GM23338 (cell line): ENCODE data around the gene LSM3. TPM values are rescaled to one million over a fixed set of nuclear protein-coding genes. Genes with fewer than 3 reads are reported as not detected.

ENCODE experiments used
- ATAC-seq: fragments of 200-7000 bp; cut with Tn5 transposase; 3 replicates; pipeline ENCODE4 v1.9.1; 2020
- DNase-seq: peaks from one replicate; pipeline ENCODE4 v3.0.0-alpha.2; 2015; ENCODE audit warnings: low spot score
- H2AFZ ChIP-seq: fragments of 200-600 bp; sonication (generic); 2 replicates; pipeline ENCODE4 v1.8.0; 2016; ENCODE audit warnings: antibody characterized with exemption, mild to moderate bottlenecking, moderate library complexity
- H3F3A ChIP-seq: fragments of 200-600 bp; sonication (generic); replicated peaks from 2 replicates; pipeline ENCODE4 v1.8.0; 2017; ENCODE audit warnings: antibody characterized with exemption, mixed run types, low read depth
- H3K27ac ChIP-seq: fragments of 200-600 bp; sonication (generic); 2 replicates; pipeline ENCODE4 v1.6.1; 2016; ENCODE audit warnings: low read depth
- H3K27me3 ChIP-seq: fragments of 200-600 bp; sonication (generic); 2 replicates; pipeline ENCODE4 v1.8.0; 2016; ENCODE audit warnings: mild to moderate bottlenecking, mixed run types, moderate library complexity; ENCODE audit not compliant: insufficient read depth
- H3K36me3 ChIP-seq: fragments of 200-600 bp; sonication (generic); 2 replicates; pipeline ENCODE4 v1.8.0; 2016; ENCODE audit warnings: mild to moderate bottlenecking; ENCODE audit not compliant: insufficient read depth
- H3K4me1 ChIP-seq: fragments of 200-600 bp; sonication (generic); 2 replicates; pipeline ENCODE4 v1.8.0; 2016; ENCODE audit warnings: mild to moderate bottlenecking, moderate library complexity; ENCODE audit not compliant: insufficient read depth
- H3K4me2 ChIP-seq: fragments of 200-600 bp; sonication (generic); 2 replicates; pipeline ENCODE4 v1.7.1; 2017; ENCODE audit warnings: mixed run types
- H3K4me3 ChIP-seq: fragments of 200-600 bp; sonication (generic); 2 replicates; pipeline ENCODE4 v1.6.1; 2016; ENCODE audit warnings: mixed run types
- H3K79me2 ChIP-seq: fragments of 200-600 bp; sonication (generic); replicated peaks from 2 replicates; pipeline ENCODE4 v1.8.0; 2017; ENCODE audit warnings: mild to moderate bottlenecking; ENCODE audit not compliant: insufficient read depth
- H3K9me2 ChIP-seq: fragments of 200-600 bp; sonication (generic); 2 replicates; pipeline ENCODE4 v1.8.0; 2017; ENCODE audit not compliant: insufficient read depth
- H4K20me1 ChIP-seq: fragments of 200-600 bp; sonication (generic); replicated peaks from 2 replicates; pipeline ENCODE4 v1.8.0; 2017; ENCODE audit warnings: mild to moderate bottlenecking; ENCODE audit not compliant: insufficient read depth
- H3K27ac Mint-ChIP-seq: 2 replicates; pipeline ENCODE4 v1.8.0; 2020; ENCODE audit warnings: inconsistent platforms, mild to moderate bottlenecking, moderate library complexity, mixed read lengths
- H3K27me3 Mint-ChIP-seq: 3 replicates; pipeline ENCODE4 v1.8.0; 2022; ENCODE audit warnings: low read depth, mild to moderate bottlenecking, moderate library complexity, mixed read lengths, inconsistent platforms; ENCODE audit not compliant: insufficient read depth, poor library complexity
- H3K36me3 Mint-ChIP-seq: 3 replicates; pipeline ENCODE4 v1.8.0; 2021; ENCODE audit warnings: low read depth, mild to moderate bottlenecking, inconsistent platforms, moderate library complexity, mixed read lengths
- H3K4me1 Mint-ChIP-seq: 3 replicates; pipeline ENCODE4 v1.8.0; 2020; ENCODE audit warnings: mild to moderate bottlenecking, inconsistent platforms, mixed read lengths
- H3K4me3 Mint-ChIP-seq: 3 replicates; pipeline ENCODE4 v1.8.0; 2021; ENCODE audit warnings: moderate library complexity, mild to moderate bottlenecking, inconsistent platforms, mixed read lengths
- H3K9me3 Mint-ChIP-seq: 3 replicates; pipeline ENCODE4 v1.8.0; 2020; ENCODE audit warnings: moderate library complexity, mild to moderate bottlenecking, inconsistent platforms, mixed read lengths
- EZH2phosphoT487 ChIP-seq: fragments of 200-600 bp; sonication (generic); IDR thresholded peaks from one replicate; pipeline ENCODE4 v1.8.1; 2018; ENCODE audit warnings: antibody characterized with exemption; ENCODE audit not compliant: unreplicated experiment
- JUNB ChIP-seq: IDR thresholded peaks from one replicate; pipeline ENCODE4 v1.6.1; 2016; ENCODE audit warnings: antibody characterized with exemption; ENCODE audit not compliant: unreplicated experiment
- ZNF114 ChIP-seq: fragments of 250-450 bp; sonication (Bioruptor Pico); IDR thresholded peaks from 2 replicates; pipeline ENCODE4 v1.5.0; 2020; ENCODE audit warnings: mild to moderate bottlenecking, moderate library complexity
- ZNF331 ChIP-seq: fragments of 250-450 bp; sonication (Bioruptor Pico); IDR thresholded peaks from 2 replicates; pipeline ENCODE4 v1.5.0; 2020; ENCODE audit warnings: low read depth, mild to moderate bottlenecking, moderate library complexity
- ZNF462 ChIP-seq: fragments of 250-450 bp; sonication (Bioruptor Pico); IDR thresholded peaks from 2 replicates; pipeline ENCODE4 v1.5.0; 2020; ENCODE audit warnings: mild to moderate bottlenecking, moderate library complexity
- polyA plus RNA-seq: library from polyadenylated mRNA; unstranded; fragments of >200 nt; fragmentation: Nextera tagmentation; extraction: Ambion mirVana; gene quantifications from 2 replicates; pipeline ENCODE4 v1.2.1, GENCODE V29; 2016
- total RNA-seq: library from RNA; depleted of rRNA; stranded (reverse); fragments of >200 nt; shearing (Covaris generic); gene quantifications from 2 replicates; pipeline ENCODE4 v1.2.3, GENCODE V29; 2014
- TF ChIP-seq, protein P1 (sequence below): IDR thresholded peaks from 2 replicates; pipeline ENCODE4 v1.6.1; 2016; ENCODE audit warnings: antibody characterized with exemption

Gene LSM3
- total and polyA plus RNA-seq, 2 experiments from 2014 or later: 20.1 to 71.5 TPM

DNA sequence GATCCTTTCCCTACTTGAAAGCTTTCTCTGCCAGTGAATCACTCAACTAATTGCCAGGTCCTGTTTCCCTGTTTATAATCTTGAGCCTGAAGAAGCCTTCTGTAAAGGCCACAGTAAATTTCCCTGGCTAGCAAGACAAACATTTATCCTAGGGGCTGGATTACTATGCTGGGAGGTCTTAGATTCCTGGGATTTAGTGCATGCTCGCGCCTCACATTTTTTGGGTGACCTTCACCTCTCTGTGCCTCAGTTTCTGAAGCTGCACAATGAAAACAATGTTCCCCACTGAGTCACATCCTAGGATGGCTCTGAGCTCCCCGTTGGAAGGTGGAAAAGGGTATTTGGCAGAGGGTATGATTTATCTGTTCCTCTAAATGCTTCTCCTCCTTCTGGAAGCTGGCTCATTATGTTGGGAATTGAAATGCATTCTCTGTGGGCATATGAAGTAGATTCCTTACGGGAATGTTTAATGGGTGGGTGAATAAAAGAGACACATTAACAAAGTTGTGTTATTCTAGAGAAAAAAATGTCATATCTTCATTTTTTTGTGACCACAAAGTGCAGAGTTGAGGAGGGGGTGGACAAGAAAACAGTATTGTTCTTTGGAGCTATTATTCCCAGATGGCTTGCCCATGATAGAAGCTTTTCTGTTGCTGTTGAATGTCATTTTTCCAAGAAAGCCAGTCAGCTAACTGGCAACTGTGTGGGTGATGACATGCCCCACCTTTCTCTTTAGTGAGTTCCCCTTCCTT is 32.4 kb downstream of the LSM3 start (continued):
- TF ChIP-seq ZNF462 (CRISPR knock-in tag) (no peak), EZH2phosphoT487 (no peak), ZNF331 (CRISPR knock-in tag) (no peak), ZNF114 (CRISPR knock-in tag) (no peak), JUNB (no peak)
- TF ChIP-seq, protein P1, sequence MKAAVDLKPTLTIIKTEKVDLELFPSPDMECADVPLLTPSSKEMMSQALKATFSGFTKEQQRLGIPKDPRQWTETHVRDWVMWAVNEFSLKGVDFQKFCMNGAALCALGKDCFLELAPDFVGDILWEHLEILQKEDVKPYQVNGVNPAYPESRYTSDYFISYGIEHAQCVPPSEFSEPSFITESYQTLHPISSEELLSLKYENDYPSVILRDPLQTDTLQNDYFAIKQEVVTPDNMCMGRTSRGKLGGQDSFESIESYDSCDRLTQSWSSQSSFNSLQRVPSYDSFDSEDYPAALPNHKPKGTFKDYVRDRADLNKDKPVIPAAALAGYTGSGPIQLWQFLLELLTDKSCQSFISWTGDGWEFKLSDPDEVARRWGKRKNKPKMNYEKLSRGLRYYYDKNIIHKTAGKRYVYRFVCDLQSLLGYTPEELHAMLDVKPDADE: no peak

DNA sequence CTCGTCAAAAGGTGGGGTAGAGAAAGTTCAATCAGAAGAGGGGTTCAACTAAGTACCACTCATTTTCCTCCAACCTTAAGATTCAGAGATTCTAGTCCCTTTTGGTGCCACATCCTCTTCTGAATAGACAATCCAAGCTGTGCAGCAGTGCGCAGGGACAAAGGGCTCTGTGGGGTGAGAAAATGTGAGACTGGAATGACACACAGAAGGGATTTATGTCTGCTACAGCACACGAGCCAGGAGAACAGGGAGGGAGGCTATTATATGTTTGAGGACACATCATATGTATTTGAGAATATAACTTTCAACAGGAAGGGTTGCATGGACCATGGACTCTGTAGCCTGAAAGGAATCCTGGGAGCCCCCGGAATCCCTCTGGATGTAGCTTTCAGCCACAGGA is 33.0 kb downstream of the LSM3 start:
- ATAC-seq: no peak
- Histone ChIP-seq H3K4me2 (no peak overlapping the region), H3K79me2 (no peaks in the 10 kb centered on the region), H3F3A (no peaks in the 10 kb centered on the region), H3K27ac (no peak overlapping the region), H2AFZ (no peak overlapping the region), H3K4me3 (no peak overlapping the region), H3K27me3 (no peaks in the 10 kb centered on the region), H3K4me1 (no peaks in the 10 kb centered on the region; the same call in 1 of the 2 replicates), H3K9me2 (no peaks in the 10 kb centered on the region), H3K36me3 (no peaks in the 10 kb centered on the region), H4K20me1 (no peaks in the 10 kb centered on the region)
- peaks cover 3% of the 10 kb centered on the region for H3K27me3 Mint-ChIP-seq
- H3K4me1 Mint-ChIP-seq: peaks cover 6% of the 10 kb centered on the region; the same call in 2 of the 3 replicates
- H3K27ac Mint-ChIP-seq: no peak overlapping the region
- peaks cover 3% of the 10 kb centered on the region; the same call in 2 of the 3 replicates for H3K36me3 Mint-ChIP-seq
- peaks cover 6% of the 10 kb centered on the region; the same call in 2 of the 3 replicates for H3K9me3 Mint-ChIP-seq
- DNase-seq: no peak
- H3K4me3 Mint-ChIP-seq: no peak overlapping the region
- TF ChIP-seq, protein P1: no peak
- TF ChIP-seq ZNF462 (CRISPR knock-in tag): no peak
